HG03039 (cell line): ENCODE results near the gene NOS1.
"Not testable (repeated sequence)": the region's sequence is repeated elsewhere in the genome, so short reads cannot be mapped to it uniquely, and the experiment has no call there.

Experiments
- ATAC-seq: cut with Tn5 transposase; IDR thresholded peaks from one replicate; pipeline ENCODE4 v1.9.1; 2021; ENCODE audit warnings: mild to moderate bottlenecking, moderate library complexity; ENCODE audit not compliant: unreplicated experiment

The NOS1 gene

GRCh38 chr12:117361347-117361751 is at the start of gene NOS1:
TSS of gene NOS1 (minus strand) at chr12:117361626. CDS start at chr12:117331069, 30,557 bp downstream.
- no peak for ATAC-seq

- ATAC-seq, result no peak
Observed at GRCh38 chr12:117409286-117409685, 47.9 kb upstream of the NOS1 start.

GRCh38 chr12:117408161-117408791 is 46.9 kb upstream of the NOS1 start:
- ATAC-seq, result no peak

- ATAC-seq, result no peak
Observed at GRCh38 chr12:117404940-117405339, 43.5 kb upstream of the NOS1 start.

GRCh38 chr12:117404203-117404853 is 42.9 kb upstream of the NOS1 start:
- ATAC-seq, result no peak

GRCh38 chr12:117403586-117404139 is 42.2 kb upstream of the NOS1 start:
- ATAC-seq, result no peak

GRCh38 chr12:117402363-117402762 is 40.9 kb upstream of the NOS1 start:
- ATAC-seq, result no peak

GRCh38 chr12:117400912-117401311 is 39.5 kb upstream of the NOS1 start:
- no peak for ATAC-seq

GRCh38 chr12:117398482-117398881 is 37.1 kb upstream of the NOS1 start:
- ATAC-seq, result not testable (repeated sequence)

- no peak for ATAC-seq
Observed at GRCh38 chr12:117395766-117396165, 34.3 kb upstream of the NOS1 start.

- no peak for ATAC-seq
Observed at GRCh38 chr12:117394491-117394890, 33.1 kb upstream of the NOS1 start.

GRCh38 chr12:117393656-117394055 is 32.2 kb upstream of the NOS1 start:
- ATAC-seq, result no peak

GRCh38 chr12:117390866-117391265 is 29.4 kb upstream of the NOS1 start:
- no peak for ATAC-seq

- ATAC-seq, result no peak
Observed at GRCh38 chr12:117388951-117389446, 27.6 kb upstream of the NOS1 start.

GRCh38 chr12:117387832-117388231 is 26.4 kb upstream of the NOS1 start:
- no peak for ATAC-seq

- no peak for ATAC-seq
Observed at GRCh38 chr12:117384735-117385134, 23.3 kb upstream of the NOS1 start.

- no peak for ATAC-seq
Observed at GRCh38 chr12:117380083-117380482, 18.7 kb upstream of the NOS1 start.

GRCh38 chr12:117377758-117378157 is 16.3 kb upstream of the NOS1 start:
- ATAC-seq, result no peak

GRCh38 chr12:117370588-117370987 is 9.2 kb upstream of the NOS1 start:
- no peak for ATAC-seq

- ATAC-seq, result not testable (repeated sequence)
Observed at GRCh38 chr12:117370000-117370399, 8.6 kb upstream of the NOS1 start.

GRCh38 chr12:117367006-117367638 is 5.7 kb upstream of the NOS1 start:
- ATAC-seq, result no peak
